Activated CD4-positive, alpha-beta T cell treated with anti-CD3 and anti-CD28 coated beads, Interleukin-2, amount 10 ng/mL, durations not matched to agents 7 days and 5 days (primary cell): ENCODE measurements around the gene ARG2. TPM values are rescaled to one million over a fixed set of nuclear protein-coding genes. Genes with fewer than 3 reads are reported as not detected.

Experiments used
- total RNA-seq, 2 experiments: library from RNA; stranded (reverse); gene quantifications; one replicate each; pipeline ENCODE4 v1.2.3, GENCODE V29; 2021

ARG2 gene
- total RNA-seq, 2 experiments from 2014 or later = 1.0 to 1.6 TPM

Other genes with a start within 250 kb of the ARG2 start
- gene PLEK2, start 207.8 kb upstream of the ARG2 start, total RNA-seq = 1 to 10 TPM in 1 of 2 experiments, under 1 TPM in 1; 0.45 to 1.1 TPM
- gene TMEM229B, start 131.2 kb upstream of the ARG2 start, total RNA-seq = 10 to 100 TPM; 24.3 to 25.1 TPM
- gene PLEKHH1, start 86.6 kb upstream of the ARG2 start, total RNA-seq = under 1 TPM; 0.29 to 0.50 TPM
- 10 to 100 TPM; 17.4 to 18.5 TPM for gene PIGH, start 19.7 kb upstream of the ARG2 start, total RNA-seq
- gene VTI1B, start 54.7 kb downstream of the ARG2 start, total RNA-seq = 10 to 100 TPM; 62.7 to 71.4 TPM
- 10 to 100 TPM; 36.7 to 37.9 TPM for gene RDH11, start 75.8 kb downstream of the ARG2 start, total RNA-seq
- not detected for gene RDH12, start 82.0 kb downstream of the ARG2 start, total RNA-seq
- gene ZFYVE26, start 196.7 kb downstream of the ARG2 start, total RNA-seq = 10 to 100 TPM; 25.2 to 27.4 TPM
- 10 to 100 TPM; 20.6 to 30.3 TPM for gene RAD51B, start 199.9 kb downstream of the ARG2 start, total RNA-seq